OCI-LY1 (cell line): ENCODE data around the gene AGBL1.

Experiments used
- H2AFZ ChIP-seq: fragments of 200-600 bp; sonication (generic), shearing (Covaris generic); 2 replicates; pipeline ENCODE4 v1.6.0; 2014; ENCODE audit warnings: antibody characterized with exemption, mild to moderate bottlenecking, low read length
- H3F3A ChIP-seq: fragments of 200-600 bp; sonication (generic), shearing (Covaris generic); 2 replicates; pipeline ENCODE4 v1.6.0; 2014; ENCODE audit warnings: mild to moderate bottlenecking, antibody characterized with exemption, low read length, moderate library complexity; ENCODE audit not compliant: insufficient read depth
- H3K27ac ChIP-seq: fragments of 200-600 bp; sonication (generic); 2 replicates; pipeline ENCODE4 v1.5.1; 2014; ENCODE audit warnings: low read length, mixed run types, mild to moderate bottlenecking, low read depth; ENCODE audit not compliant: poor library complexity, severe bottlenecking
- H3K27me3 ChIP-seq: fragments of 200-600 bp; sonication (generic); 2 replicates; pipeline ENCODE4 v1.6.0; 2014; ENCODE audit warnings: antibody characterized with exemption, mild to moderate bottlenecking, low read length, moderate library complexity; ENCODE audit not compliant: insufficient read depth
- H3K36me3 ChIP-seq: fragments of 200-600 bp; sonication (generic); 2 replicates; pipeline ENCODE4 v1.6.1; 2014; ENCODE audit warnings: mild to moderate bottlenecking, antibody characterized with exemption, low read length, moderate library complexity, mixed read lengths; ENCODE audit not compliant: insufficient read depth
- H3K4me1 ChIP-seq: fragments of 200-600 bp; sonication (generic); 2 replicates; pipeline ENCODE4 v1.5.1; 2014; ENCODE audit warnings: mild to moderate bottlenecking, low read length, moderate library complexity; ENCODE audit not compliant: insufficient read depth, severe bottlenecking
- H3K4me2 ChIP-seq: fragments of 200-600 bp; sonication (generic), shearing (Covaris generic); 2 replicates; pipeline ENCODE4 v1.6.1; 2014; ENCODE audit warnings: low read length
- H3K4me3 ChIP-seq: fragments of 200-600 bp; sonication (generic); 2 replicates; pipeline ENCODE4 v1.5.1; 2014; ENCODE audit warnings: low read length, low read depth, mild to moderate bottlenecking, mixed read lengths; ENCODE audit not compliant: poor library complexity, severe bottlenecking
- H3K79me2 ChIP-seq: fragments of 200-600 bp; shearing (Covaris generic); 2 replicates; pipeline ENCODE4 v1.6.1; 2016; ENCODE audit warnings: mixed run types, low read length, mixed read lengths; ENCODE audit not compliant: insufficient read depth
- H3K9ac ChIP-seq: fragments of 200-600 bp; sonication (generic), shearing (Covaris generic); 2 replicates; pipeline ENCODE4 v1.6.1; 2014; ENCODE audit warnings: mild to moderate bottlenecking, low read length, mixed read lengths
- H3K9me2 ChIP-seq: fragments of 200-600 bp; sonication (generic), shearing (Covaris generic); 2 replicates; pipeline ENCODE4 v1.6.1; 2014; ENCODE audit warnings: low read depth, mild to moderate bottlenecking, low read length, mixed read lengths
- H3K9me3 ChIP-seq: fragments of 200-600 bp; shearing (Covaris generic); 2 replicates; pipeline ENCODE4 v1.6.1; 2014; ENCODE audit warnings: low read length, mixed read lengths
- H4K20me1 ChIP-seq: fragments of 200-600 bp; sonication (generic), shearing (Covaris generic); 2 replicates; pipeline ENCODE4 v1.6.0; 2016; ENCODE audit warnings: mild to moderate bottlenecking, low read length; ENCODE audit not compliant: insufficient read depth
- EZH2 ChIP-seq: fragments of 200-600 bp; sonication (generic), shearing (Covaris generic); IDR thresholded peaks from 2 replicates; pipeline ENCODE4 v1.8.0; 2017; ENCODE audit warnings: borderline replicate concordance, mixed run types, mild to moderate bottlenecking, antibody characterized with exemption, low read length, moderate library complexity, mixed read lengths
- TF ChIP-seq, protein P1 (sequence below): fragments of 200-600 bp; sonication (generic), shearing (Covaris generic); IDR thresholded peaks from 2 replicates; pipeline ENCODE4 v1.5.1; 2017; ENCODE audit warnings: mild to moderate bottlenecking, antibody characterized with exemption, low read length, moderate library complexity, mixed read lengths

Gene AGBL1

DNA sequence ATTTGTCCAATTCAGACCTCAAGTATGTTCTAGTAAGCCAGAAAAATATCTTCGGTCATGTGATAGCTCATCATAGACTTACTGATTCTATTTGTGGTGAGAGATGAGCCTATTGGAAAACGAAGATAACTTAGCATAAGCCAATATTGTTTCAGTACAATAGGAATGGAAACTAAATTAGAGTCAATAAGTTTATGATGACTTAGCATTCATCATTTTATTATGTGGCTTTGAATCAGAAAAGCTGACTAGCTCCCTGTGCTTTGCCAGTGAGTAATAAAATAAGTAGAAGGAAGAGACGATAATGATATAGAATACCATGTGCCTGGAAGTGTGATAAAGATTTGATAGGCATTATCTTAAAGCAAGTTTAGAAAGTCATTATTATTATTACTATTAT, 605.6 kb downstream of the AGBL1 start:
- Histone ChIP-seq H3K79me2 (no peaks in the 10 kb centered on the region), H3K36me3 (no peaks in the 10 kb centered on the region), H3K4me2 (no peak overlapping the region), H3K27ac (no peak overlapping the region), H3K4me1 (no peaks in the 10 kb centered on the region), H3K9ac (no peak overlapping the region), H3K27me3 (no peaks in the 10 kb centered on the region), H3K4me3 (no peak overlapping the region), H3K9me2 (no peaks in the 10 kb centered on the region), H2AFZ (no peak overlapping the region), H3F3A (no peaks in the 10 kb centered on the region), H4K20me1 (no peaks in the 10 kb centered on the region), H3K9me3 (no peaks in the 10 kb centered on the region)
- TF ChIP-seq, protein P1, sequence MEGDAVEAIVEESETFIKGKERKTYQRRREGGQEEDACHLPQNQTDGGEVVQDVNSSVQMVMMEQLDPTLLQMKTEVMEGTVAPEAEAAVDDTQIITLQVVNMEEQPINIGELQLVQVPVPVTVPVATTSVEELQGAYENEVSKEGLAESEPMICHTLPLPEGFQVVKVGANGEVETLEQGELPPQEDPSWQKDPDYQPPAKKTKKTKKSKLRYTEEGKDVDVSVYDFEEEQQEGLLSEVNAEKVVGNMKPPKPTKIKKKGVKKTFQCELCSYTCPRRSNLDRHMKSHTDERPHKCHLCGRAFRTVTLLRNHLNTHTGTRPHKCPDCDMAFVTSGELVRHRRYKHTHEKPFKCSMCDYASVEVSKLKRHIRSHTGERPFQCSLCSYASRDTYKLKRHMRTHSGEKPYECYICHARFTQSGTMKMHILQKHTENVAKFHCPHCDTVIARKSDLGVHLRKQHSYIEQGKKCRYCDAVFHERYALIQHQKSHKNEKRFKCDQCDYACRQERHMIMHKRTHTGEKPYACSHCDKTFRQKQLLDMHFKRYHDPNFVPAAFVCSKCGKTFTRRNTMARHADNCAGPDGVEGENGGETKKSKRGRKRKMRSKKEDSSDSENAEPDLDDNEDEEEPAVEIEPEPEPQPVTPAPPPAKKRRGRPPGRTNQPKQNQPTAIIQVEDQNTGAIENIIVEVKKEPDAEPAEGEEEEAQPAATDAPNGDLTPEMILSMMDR: no peak
- no peak for TF ChIP-seq EZH2

GRCh38 chr15:86689006-86689405, 609.3 kb downstream of the AGBL1 start:
- H3K27ac ChIP-seq: no peak overlapping the region
- no peaks in the 10 kb centered on the region for H4K20me1 ChIP-seq
- no peaks in the 10 kb centered on the region for H3K4me1 ChIP-seq
- no peak overlapping the region for H3K4me2 ChIP-seq
- no peaks in the 10 kb centered on the region for H3K9me3 ChIP-seq
- H3K4me3 ChIP-seq: no peak overlapping the region
- H3K36me3 ChIP-seq: no peaks in the 10 kb centered on the region
- H3F3A ChIP-seq: no peaks in the 10 kb centered on the region
- H3K9me2 ChIP-seq: no peaks in the 10 kb centered on the region
- no peak overlapping the region for H3K9ac ChIP-seq
- H3K79me2 ChIP-seq: no peaks in the 10 kb centered on the region
- H3K27me3 ChIP-seq: no peaks in the 10 kb centered on the region
- no peak for TF ChIP-seq EZH2
- TF ChIP-seq, protein P1: no peak
- H2AFZ ChIP-seq: no peak overlapping the region

- no peak for TF ChIP-seq EZH2
- TF ChIP-seq, protein P1: no peak
- no peaks in the 10 kb centered on the region for H3K79me2 ChIP-seq
- no peaks in the 10 kb centered on the region for H3F3A ChIP-seq
- H3K4me2 ChIP-seq: no peak overlapping the region
- no peak overlapping the region for H3K9ac ChIP-seq
- no peaks in the 10 kb centered on the region for H3K4me1 ChIP-seq
- no peak overlapping the region for H3K27ac ChIP-seq
- no peaks in the 10 kb centered on the region for H3K9me3 ChIP-seq
- no peaks in the 10 kb centered on the region for H3K27me3 ChIP-seq
- no peak overlapping the region for H3K4me3 ChIP-seq
- H4K20me1 ChIP-seq: no peaks in the 10 kb centered on the region
- no peaks in the 10 kb centered on the region for H3K9me2 ChIP-seq
- H2AFZ ChIP-seq: no peak overlapping the region
- H3K36me3 ChIP-seq: no peaks in the 10 kb centered on the region
These were observed 610.9 kb downstream of the AGBL1 start for GRCh38 chr15:86690566-86690965.
